Measurements from ENCODE around the gene KL. TPM values are rescaled to one million over a fixed set of nuclear protein-coding genes. Genes with fewer than 3 reads are reported as not detected.

KL gene
- total and polyA plus RNA-seq, 5 donors from 2014 or later: not detected

DNA sequence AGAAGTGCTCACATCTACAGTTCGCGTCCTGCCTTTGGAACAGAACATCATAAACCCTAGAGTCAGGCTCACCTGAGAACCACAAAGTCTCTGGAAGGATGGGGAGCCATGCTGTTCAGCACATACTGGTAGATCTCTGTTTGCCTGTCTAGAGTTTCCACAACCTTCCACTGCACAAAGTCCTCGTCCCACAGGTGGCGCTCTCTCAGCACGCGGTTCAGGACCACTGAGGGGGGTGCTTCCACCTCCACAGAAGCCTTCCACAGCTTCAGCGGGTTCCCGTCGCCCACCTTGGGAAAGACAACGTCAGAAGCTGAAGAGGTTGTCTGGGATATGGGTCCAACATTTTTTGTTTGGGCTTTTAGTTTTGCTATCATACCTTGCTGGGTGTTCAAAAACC, 93.6 kb downstream of the KL start:
- H3K27me3 Mint-ChIP-seq: no peaks in the 10 kb centered on the region
- Histone ChIP-seq H3K27ac (ENCODE audit: insufficient read depth, low read length, poor library complexity, severe bottlenecking) (no peak overlapping the region), H3K27me3 (ENCODE audit: control insufficient read depth, insufficient read depth, low read length) (peaks cover 1% of the 10 kb centered on the region), H3K4me1 (ENCODE audit: control insufficient read depth, insufficient read depth, low read length, poor library complexity, severe bottlenecking) (no peaks in the 10 kb centered on the region), H3K4me3 (ENCODE audit: low read depth, low read length) (no peak overlapping the region), H3K9me3 (ENCODE audit: control insufficient read depth in 2 of 2, low read length in 2 of 2) (no peaks in the 10 kb centered on the region), H3K36me3 (ENCODE audit: control insufficient read depth, insufficient read depth, low read length) (no peaks in the 10 kb centered on the region)
- no peaks in the 10 kb centered on the region for H3K36me3 Mint-ChIP-seq
- no peak overlapping the region for H3K4me3 Mint-ChIP-seq
- H3K27ac Mint-ChIP-seq: no peak overlapping the region
- DNase-seq: no peak
- no peak for ATAC-seq (ENCODE audit: low read depth in 2 of 2)
- peaks cover 0 to 2% (median 0%) of the 10 kb centered on the region in 4 donors for H3K4me1 Mint-ChIP-seq
- peaks cover 0 to 2% (median 0%) of the 10 kb centered on the region in 7 donors for H3K9me3 Mint-ChIP-seq

DNA sequence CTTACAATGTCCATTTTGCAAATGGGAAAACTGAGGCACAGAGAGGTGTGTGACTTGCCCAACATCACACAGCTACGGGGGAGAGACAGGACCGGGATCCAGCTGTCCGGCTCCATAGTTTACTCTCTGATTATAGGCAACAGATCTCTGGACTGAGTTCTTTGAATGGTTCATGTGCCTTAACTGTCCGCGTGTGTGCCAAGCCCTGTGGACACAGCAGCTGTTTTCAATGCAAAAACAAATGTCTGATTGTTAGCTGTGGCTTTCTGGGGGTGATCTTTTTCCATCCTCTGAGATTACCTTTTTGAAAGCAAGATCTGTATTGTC, 94.1 kb downstream of the KL start:
- H3K4me1 Mint-ChIP-seq: peaks cover 0 to 2% (median 0%) of the 10 kb centered on the region in 4 donors
- no peak overlapping the region for H3K27ac Mint-ChIP-seq
- DNase-seq (no peak), ATAC-seq (ENCODE audit: low read depth in 2 of 2) (no peak)
- Histone ChIP-seq H3K4me1 (ENCODE audit: control insufficient read depth, insufficient read depth, low read length, poor library complexity, severe bottlenecking) (no peaks in the 10 kb centered on the region), H3K36me3 (ENCODE audit: control insufficient read depth, insufficient read depth, low read length) (no peaks in the 10 kb centered on the region), H3K27me3 (ENCODE audit: control insufficient read depth, insufficient read depth, low read length) (peaks cover 1% of the 10 kb centered on the region), H3K4me3 (ENCODE audit: low read depth, low read length) (no peak overlapping the region), H3K9me3 (ENCODE audit: control insufficient read depth in 2 of 2, low read length in 2 of 2) (no peaks in the 10 kb centered on the region), H3K27ac (ENCODE audit: insufficient read depth, low read length, poor library complexity, severe bottlenecking) (no peak overlapping the region)
- peaks cover 0 to 2% (median 0%) of the 10 kb centered on the region in 7 donors for H3K9me3 Mint-ChIP-seq
- H3K4me3 Mint-ChIP-seq: no peak overlapping the region
- H3K27me3 Mint-ChIP-seq: no peaks in the 10 kb centered on the region
- no peaks in the 10 kb centered on the region for H3K36me3 Mint-ChIP-seq

DNA sequence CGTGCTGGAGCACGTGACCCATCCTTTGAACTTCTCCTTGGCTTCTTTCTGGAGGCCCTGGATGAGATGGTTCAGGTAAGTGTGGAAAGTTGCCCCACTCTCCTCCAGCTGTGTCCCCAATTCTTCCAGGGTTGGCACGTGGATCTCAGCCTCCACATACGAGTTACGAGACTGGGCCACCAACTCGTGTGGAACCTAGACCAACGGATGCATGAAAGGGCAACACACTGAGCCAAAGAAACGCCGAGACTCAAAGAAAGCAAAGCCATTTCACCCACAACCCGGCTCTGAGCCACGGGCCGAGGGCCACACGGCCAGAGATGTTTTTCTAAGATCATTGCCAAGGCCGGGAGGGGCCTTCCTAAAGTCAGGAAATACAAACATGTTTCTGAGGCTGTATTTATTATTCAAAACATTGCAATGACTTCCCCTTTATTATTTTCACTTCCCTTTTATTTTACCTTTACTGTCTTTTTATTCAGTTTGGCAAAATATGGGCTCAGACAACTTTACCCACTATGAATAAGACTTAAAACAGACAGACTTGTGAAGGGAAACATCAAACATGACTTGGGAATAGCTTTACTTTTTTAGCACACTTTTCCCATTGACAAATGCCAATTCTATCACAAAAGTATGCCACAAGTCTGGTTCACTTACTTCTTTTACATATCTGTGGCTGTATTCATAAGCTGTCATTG, 94.6 kb downstream of the KL start:
- Mint-ChIP-seq H3K4me3 (no peak overlapping the region), H3K9me3 (peaks cover 0 to 2% (median 0%) of the 10 kb centered on the region in 7 donors), H3K4me1 (peaks cover 0 to 2% (median 0%) of the 10 kb centered on the region in 4 donors), H3K27me3 (peaks cover under 1% of the 10 kb centered on the region), H3K27ac (no peak overlapping the region), H3K36me3 (no peaks in the 10 kb centered on the region)
- Histone ChIP-seq H3K4me1 (ENCODE audit: control insufficient read depth, insufficient read depth, low read length, poor library complexity, severe bottlenecking) (no peaks in the 10 kb centered on the region), H3K27me3 (ENCODE audit: control insufficient read depth, insufficient read depth, low read length) (peaks cover 1% of the 10 kb centered on the region), H3K27ac (ENCODE audit: insufficient read depth, low read length, poor library complexity, severe bottlenecking) (no peak overlapping the region), H3K4me3 (ENCODE audit: low read depth, low read length) (no peak overlapping the region), H3K36me3 (ENCODE audit: control insufficient read depth, insufficient read depth, low read length) (no peaks in the 10 kb centered on the region), H3K9me3 (ENCODE audit: control insufficient read depth in 2 of 2, low read length in 2 of 2) (no peaks in the 10 kb centered on the region)
- ATAC-seq (ENCODE audit: low read depth in 2 of 2) (no peak), DNase-seq (no peak)

DNA sequence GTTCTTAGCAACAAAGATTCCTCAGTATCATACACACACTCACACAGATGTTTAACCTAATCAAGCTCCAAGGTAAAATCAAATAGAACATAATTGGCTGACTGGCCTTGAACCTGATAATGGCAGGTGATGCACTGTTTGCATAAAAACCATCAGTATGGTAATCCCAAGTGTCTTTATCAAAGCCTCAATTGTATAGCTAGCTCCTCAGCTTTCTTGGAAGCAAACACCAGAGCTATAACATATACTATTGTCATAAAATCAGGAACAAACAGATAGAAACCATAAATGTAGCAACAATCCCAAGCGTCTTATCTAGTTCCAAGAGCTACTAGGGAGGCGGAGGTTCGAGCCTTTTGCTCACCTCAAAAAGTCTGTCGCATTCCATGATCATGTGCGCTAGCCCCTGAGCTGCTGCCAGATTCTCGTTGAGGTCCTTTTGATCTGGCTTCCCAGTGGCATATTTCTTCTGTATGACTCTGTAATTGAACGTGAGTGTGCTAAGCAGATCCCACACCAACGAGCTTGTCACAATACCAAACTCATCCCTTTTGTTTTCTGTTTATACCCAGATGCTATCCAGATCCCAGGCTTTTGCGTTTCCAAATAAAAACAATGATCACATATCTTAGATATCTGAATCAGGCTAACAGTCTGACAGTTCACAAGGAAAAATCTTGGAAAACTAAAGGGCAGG, 95.3 kb downstream of the KL start:
- DNase-seq (no peak), ATAC-seq (ENCODE audit: low read depth in 2 of 2) (no peak)
- H3K4me1 Mint-ChIP-seq: peaks cover 0 to 2% (median 0%) of the 10 kb centered on the region in 4 donors
- no peaks in the 10 kb centered on the region for H3K36me3 Mint-ChIP-seq
- H3K27me3 Mint-ChIP-seq: peaks cover 6% of the 10 kb centered on the region
- H3K27ac ChIP-seq (ENCODE audit: insufficient read depth, low read length, poor library complexity, severe bottlenecking): no peak overlapping the region
- H3K4me3 Mint-ChIP-seq: no peak overlapping the region
- no peaks in the 10 kb centered on the region for H3K9me3 ChIP-seq (ENCODE audit: control insufficient read depth in 2 of 2, low read length in 2 of 2)
- no peak overlapping the region for H3K4me3 ChIP-seq (ENCODE audit: low read depth, low read length)
- H3K9me3 Mint-ChIP-seq: peaks cover 0 to 2% (median 0%) of the 10 kb centered on the region in 7 donors
- no peaks in the 10 kb centered on the region for H3K4me1 ChIP-seq (ENCODE audit: control insufficient read depth, insufficient read depth, low read length, poor library complexity, severe bottlenecking)
- no peak overlapping the region for H3K27ac Mint-ChIP-seq
- H3K36me3 ChIP-seq (ENCODE audit: control insufficient read depth, insufficient read depth, low read length): no peaks in the 10 kb centered on the region
- H3K27me3 ChIP-seq (ENCODE audit: control insufficient read depth, insufficient read depth, low read length): no peaks in the 10 kb centered on the region

DNA sequence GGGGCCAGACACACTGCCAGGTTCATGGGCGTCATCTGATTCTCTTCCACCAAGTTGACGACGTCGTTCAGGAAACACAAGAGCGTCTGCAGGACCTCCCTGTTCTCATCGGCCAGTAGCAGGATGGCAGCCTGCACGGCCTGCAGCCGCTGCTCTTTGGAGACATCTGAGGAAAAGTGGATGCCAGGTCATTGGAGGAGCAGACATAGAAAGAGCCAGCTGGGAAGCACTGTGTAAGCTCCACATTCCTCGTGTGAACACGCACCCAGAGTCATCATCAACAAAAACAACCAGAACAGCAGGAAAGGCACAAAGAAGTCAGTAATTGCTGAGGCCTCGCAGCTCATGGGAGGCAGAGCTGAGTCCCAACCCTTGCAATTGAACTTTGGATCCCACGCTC, 96.5 kb downstream of the KL start:
- Mint-ChIP-seq H3K4me1 (peaks cover 0 to 2% (median 0%) of the 10 kb centered on the region in 4 donors), H3K4me3 (no peak overlapping the region), H3K27ac (no peak overlapping the region), H3K9me3 (peaks cover 0 to 2% (median 0%) of the 10 kb centered on the region in 7 donors), H3K27me3 (peaks cover 6% of the 10 kb centered on the region), H3K36me3 (no peaks in the 10 kb centered on the region)
- Histone ChIP-seq H3K9me3 (ENCODE audit: control insufficient read depth in 2 of 2, low read length in 2 of 2) (no peaks in the 10 kb centered on the region), H3K4me1 (ENCODE audit: control insufficient read depth, insufficient read depth, low read length, poor library complexity, severe bottlenecking) (no peaks in the 10 kb centered on the region), H3K27ac (ENCODE audit: insufficient read depth, low read length, poor library complexity, severe bottlenecking) (no peak overlapping the region), H3K27me3 (ENCODE audit: control insufficient read depth, insufficient read depth, low read length) (no peaks in the 10 kb centered on the region), H3K4me3 (ENCODE audit: low read depth, low read length) (no peak overlapping the region), H3K36me3 (ENCODE audit: control insufficient read depth, insufficient read depth, low read length) (no peaks in the 10 kb centered on the region)
- DNase-seq (no peak), ATAC-seq (ENCODE audit: low read depth in 2 of 2) (no peak)

DNA sequence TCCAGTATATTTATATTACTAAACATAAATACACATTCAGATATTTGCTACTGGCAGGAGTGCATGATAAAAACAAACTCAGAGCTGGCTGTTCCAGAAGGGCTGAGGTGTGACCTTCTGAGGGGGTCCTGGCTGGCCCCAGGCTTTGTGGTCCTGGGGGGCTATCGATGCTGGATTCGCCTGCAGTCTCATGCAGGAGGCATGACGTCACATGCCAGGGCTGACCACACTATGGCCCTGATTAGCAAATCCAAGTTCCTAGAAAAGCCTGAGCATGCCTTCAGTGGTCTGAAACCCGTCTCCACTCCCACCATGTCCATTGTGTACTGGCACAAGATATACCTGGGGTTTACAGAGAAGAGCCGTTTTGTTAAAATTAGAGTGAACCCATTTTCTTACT, 97.9 kb downstream of the KL start:
- Mint-ChIP-seq H3K27me3 (peaks cover 6% of the 10 kb centered on the region), H3K4me3 (no peak overlapping the region), H3K4me1 (peaks cover 0 to 2% (median 0%) of the 10 kb centered on the region in 4 donors), H3K27ac (peak overlapping the region in 1 of 3 donors; percentile 8), H3K36me3 (no peaks in the 10 kb centered on the region), H3K9me3 (peaks cover 0 to 2% (median 0%) of the 10 kb centered on the region in 7 donors)
- Histone ChIP-seq H3K4me3 (ENCODE audit: low read depth, low read length) (no peak overlapping the region), H3K36me3 (ENCODE audit: control insufficient read depth, insufficient read depth, low read length) (no peaks in the 10 kb centered on the region), H3K27me3 (ENCODE audit: control insufficient read depth, insufficient read depth, low read length) (no peaks in the 10 kb centered on the region), H3K4me1 (ENCODE audit: control insufficient read depth, insufficient read depth, low read length, poor library complexity, severe bottlenecking) (no peaks in the 10 kb centered on the region), H3K27ac (ENCODE audit: insufficient read depth, low read length, poor library complexity, severe bottlenecking) (no peak overlapping the region), H3K9me3 (ENCODE audit: control insufficient read depth in 2 of 2, low read length in 2 of 2) (no peaks in the 10 kb centered on the region)
- ATAC-seq (ENCODE audit: low read depth in 2 of 2) (no peak), DNase-seq (no peak)

DNA sequence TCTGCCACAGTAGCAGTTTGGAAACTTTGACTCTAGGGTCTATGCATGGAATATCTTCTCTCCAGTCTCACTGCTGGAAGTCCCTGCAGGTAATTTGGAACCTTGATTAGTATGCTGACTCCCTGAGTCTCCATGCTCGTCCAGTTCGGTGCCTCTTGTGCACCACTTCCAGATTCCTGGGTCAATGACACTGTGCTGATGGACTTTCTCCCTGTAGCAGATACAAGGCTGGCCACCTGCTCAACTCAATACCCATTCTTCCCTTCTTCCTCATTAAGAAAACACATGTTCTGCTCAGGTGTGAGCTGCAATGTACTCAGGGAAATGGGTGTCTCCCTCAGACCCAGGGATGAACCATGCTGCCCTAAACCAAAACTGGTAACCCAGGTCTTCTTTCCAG, 99.1 kb downstream of the KL start:
- Mint-ChIP-seq H3K9me3 (peaks cover 0 to 2% (median 0%) of the 10 kb centered on the region in 7 donors), H3K4me1 (peaks cover 0 to 2% (median 0%) of the 10 kb centered on the region in 4 donors), H3K4me3 (no peak overlapping the region), H3K27me3 (peaks cover 6% of the 10 kb centered on the region), H3K36me3 (no peaks in the 10 kb centered on the region), H3K27ac (no peak overlapping the region)
- no peaks in the 10 kb centered on the region for H3K27me3 ChIP-seq (ENCODE audit: control insufficient read depth, insufficient read depth, low read length)
- no peaks in the 10 kb centered on the region for H3K4me1 ChIP-seq (ENCODE audit: control insufficient read depth, insufficient read depth, low read length, poor library complexity, severe bottlenecking)
- DNase-seq (no peak), ATAC-seq (ENCODE audit: low read depth in 2 of 2) (no peak)
- H3K4me3 ChIP-seq (ENCODE audit: low read depth, low read length): no peak overlapping the region
- no peaks in the 10 kb centered on the region for H3K36me3 ChIP-seq (ENCODE audit: control insufficient read depth, insufficient read depth, low read length)
- no peak overlapping the region for H3K27ac ChIP-seq (ENCODE audit: insufficient read depth, low read length, poor library complexity, severe bottlenecking)
- no peaks in the 10 kb centered on the region for H3K9me3 ChIP-seq (ENCODE audit: control insufficient read depth in 2 of 2, low read length in 2 of 2)
